Choroid plexus epithelial cell (primary cell): ENCODE data around the gene TACO1.

ENCODE experiments used
- DNase-seq: peaks from one replicate; pipeline ENCODE4 v3.0.0-alpha.2; 2010; ENCODE audit warnings: low read depth
- H3K4me3 ChIP-seq: 2 replicates; pipeline ENCODE4 v1.5.1; 2011; ENCODE audit warnings: low read depth, mild to moderate bottlenecking, control low read depth, low read length, moderate library complexity
- CTCF ChIP-seq: conservative IDR thresholded peaks from 2 replicates; pipeline ENCODE4 v1.5.1; 2011; ENCODE audit warnings: low read depth, mild to moderate bottlenecking, control low read depth, inconsistent platforms, low read length, moderate library complexity

Gene TACO1

GRCh38 chr17:63635290-63635689, 34.6 kb downstream of the TACO1 start:
- DNase-seq = no peak
- no peak overlapping the region for H3K4me3 ChIP-seq
- no peak for TF ChIP-seq CTCF

- TF ChIP-seq CTCF = no peak
Observed at GRCh38 chr17:63635787-63636186, 35.1 kb downstream of the TACO1 start.

GRCh38 chr17:63639125-63639524, 38.4 kb downstream of the TACO1 start:
- no peak for TF ChIP-seq CTCF
- no peak overlapping the region for H3K4me3 ChIP-seq
- DNase-seq = no peak

More at GRCh38 chr17:63635787-63636186, 35.1 kb downstream of the TACO1 start:
- DNase-seq = no peak
- no peak overlapping the region for H3K4me3 ChIP-seq

- no peak for TF ChIP-seq CTCF
- DNase-seq = no peak
- no peak overlapping the region for H3K4me3 ChIP-seq
Observed at GRCh38 chr17:63640038-63640437, 39.3 kb downstream of the TACO1 start.

- no peak for DNase-seq
- H3K4me3 ChIP-seq = no peak overlapping the region
- no peak for TF ChIP-seq CTCF
Observed at GRCh38 chr17:63641692-63642448, 41.2 kb downstream of the TACO1 start.

- H3K4me3 ChIP-seq = no peak overlapping the region
- no peak for DNase-seq
- no peak for TF ChIP-seq CTCF
Observed at GRCh38 chr17:63644846-63645245, 44.2 kb downstream of the TACO1 start.
